ENCODE measurements around the gene PRKCH. TPM values are rescaled to one million over a fixed set of nuclear protein-coding genes. Genes with fewer than 3 reads are reported as not detected.

PRKCH gene
- total and polyA plus RNA-seq, 9 of the 15 experiments (the other 6 are each of a cell fraction or from before 2014, with no cell fraction given): 0.61 to 4.4 (median 4.0) TPM

GRCh38 chr14:61532763-61533162 lies 211.4 kb downstream of the PRKCH start (continued):
- TF ChIP-seq FOXO4 (CRISPR knock-in tag; IDR thresholded peaks at IDR 0.05): no peak
- TF ChIP-seq CGGBP1 (CRISPR knock-in tag; IDR thresholded peaks at IDR 0.05): no peak
- no peak for TF ChIP-seq ZNF140 (CRISPR knock-in tag; IDR thresholded peaks at IDR 0.05)

GRCh38 chr14:61533513-61534255 lies 212.3 kb downstream of the PRKCH start:
- H3K36me3 ChIP-seq (ENCODE audit: control insufficient read depth, insufficient read depth, low read length): no peaks in the 10 kb centered on the region
- FAIRE-seq: no peak
- no peak overlapping the region for H3K9ac ChIP-seq (ENCODE audit: insufficient read depth in 1 of 2, low read depth in 2 of 2, low read length in 2 of 2)
- DNase-seq (ENCODE audit: extremely low read depth in 1 of 4, low spot score in 3 of 4): no peak
- no peaks in the 10 kb centered on the region for H3K9me3 ChIP-seq (replicated peaks; ENCODE audit: control insufficient read depth, insufficient read depth, low read depth, low read length)
- no peak overlapping the region for H3K4me2 ChIP-seq (ENCODE audit: insufficient read depth, low read length)
- intact Hi-C loops (cut with micrococcal nuclease): no loop called here
- TF ChIP-seq PHB (CRISPR knock-in tag; IDR thresholded peaks at IDR 0.05): no peak
- no peak for TF ChIP-seq HMGXB4 (CRISPR knock-in tag; IDR thresholded peaks at IDR 0.05)
- no peak for TF ChIP-seq NR2C1 (IDR thresholded peaks at IDR 0.05)
- TF ChIP-seq NR2C1 (tag; IDR thresholded peaks at IDR 0.05): no peak
- no peak for TF ChIP-seq KDM4B (IDR thresholded peaks at IDR 0.05; ENCODE audit: borderline replicate concordance in 2 of 2, low read depth in 1 of 2)
- TF ChIP-seq SAFB (IDR thresholded peaks at IDR 0.05; ENCODE audit: borderline replicate concordance, low read depth, low read length): no peak
- no peak for TF ChIP-seq THRB (CRISPR knock-in tag; conservative IDR thresholded peaks at IDR 0.05)
- TF ChIP-seq DNMT1 (IDR thresholded peaks at IDR 0.05): no peak
- no peak for TF ChIP-seq CBFA2T2 (conservative IDR thresholded peaks at IDR 0.05)
- TF ChIP-seq TCF3 (CRISPR knock-in tag; IDR thresholded peaks at IDR 0.05): no peak
- no peaks in the 10 kb centered on the region; a peak in 1 of 5 replicates for H3K27me3 ChIP-seq (ENCODE audit: control insufficient read depth in 2 of 2, insufficient read depth in 2 of 2, low read length in 2 of 2)
- in situ Hi-C loops (cut with MboI): no loop called here
- peaks cover 0 to 11% of the 10 kb centered on the region in 2 experiments; a peak in 2 of 5 replicates for H3K4me1 ChIP-seq (replicated peaks in 1 of 2; ENCODE audit: control insufficient read depth in 2 of 2, insufficient read depth in 2 of 2, low read length in 2 of 2)
- no TSS peak for BruUV-seq (replicated peaks)
- H3K79me2 ChIP-seq (ENCODE audit: control insufficient read depth, insufficient read depth, low read length): no peaks in the 10 kb centered on the region
- ChIA-PET POLR2A (interaction anchor here (1.3 kb wide), 1 partner anchor 8 kb away, joined by 5 read pairs; no protein-coding TSS in a partner anchor), CTCF (ENCODE audit: low intra/inter-chr PET ratio) (no interaction called here)
- no peak overlapping the region for H3K4me3 ChIP-seq
- no peak overlapping the region for H3K27ac ChIP-seq (ENCODE audit: extremely low read depth, low read depth, low read length)
- no peak overlapping the region for H2AFZ ChIP-seq (ENCODE audit: low read depth, low read length)
- WGBS (ENCODE audit: insufficient coverage, low coverage, missing lambda C conversion rate): 39% methylated on average over 4 of the region's 4 CpGs
- ATAC-seq: no peak
- H4K20me1 ChIP-seq (replicated peaks; ENCODE audit: control insufficient read depth, insufficient read depth, low read length): no peaks in the 10 kb centered on the region
- H3K9me1 ChIP-seq (ENCODE audit: control insufficient read depth, insufficient read depth, low read length): no peaks in the 10 kb centered on the region
